ENCODE data around the gene PCDHGA1.

GRCh38 chr5:141517880-141518617, 187.7 kb downstream of the PCDHGA1 start:
- TF ChIP-seq BHLHE40 (IDR thresholded peaks at IDR 0.05; ENCODE audit: borderline replicate concordance) (no peak), FOXK2 (IDR thresholded peaks at IDR 0.05) (no peak), HDGF (IDR thresholded peaks at IDR 0.05; ENCODE audit: borderline replicate concordance) (no peak), TARDBP (IDR thresholded peaks at IDR 0.05) (no peak), FOXM1 (IDR thresholded peaks at IDR 0.05; ENCODE audit: borderline replicate concordance) (no peak), SUZ12 (IDR thresholded peaks at IDR 0.05) (no peak), FOXA1 (IDR thresholded peaks at IDR 0.05) (no peak), ELF4 (IDR thresholded peaks at IDR 0.05) (no peak), L3MBTL2 (conservative IDR thresholded peaks at IDR 0.05) (no peak)

Measured in HEK293T (cell line).